ENCODE results near the gene FAM120A. TPM values are rescaled to one million over a fixed set of nuclear protein-coding genes. Genes with fewer than 3 reads are reported as not detected.
A peak's percentile ranks its signal among the peaks of the same experiment; 100 is the strongest.

The FAM120A gene
- total RNA-seq, 2 donors from 2014 or later = 86.3 to 90.6 TPM

DNA sequence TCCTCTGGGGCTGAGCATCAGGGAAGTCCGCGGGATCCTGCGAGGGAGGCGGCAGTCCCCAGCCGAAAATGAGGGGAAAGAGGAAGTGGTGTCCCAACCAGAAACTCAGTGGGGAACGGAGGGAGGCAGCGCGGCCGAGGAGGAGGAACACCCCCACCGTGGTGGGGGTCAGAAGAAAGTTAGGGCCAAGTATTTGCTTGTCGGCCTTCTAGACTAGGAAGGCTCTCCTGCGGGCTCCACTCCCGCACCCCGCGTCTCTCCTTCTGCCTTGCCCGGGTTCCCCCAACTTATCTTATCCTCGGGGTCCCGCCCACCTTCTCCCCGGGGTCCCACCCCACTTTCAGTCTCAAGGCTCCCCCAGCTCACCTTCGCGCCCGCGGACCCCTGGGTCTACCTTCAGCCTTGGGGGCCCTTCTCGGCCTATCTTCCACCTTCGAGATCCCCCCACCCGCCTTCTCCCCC, 124.3 kb downstream of the FAM120A start:
- intact Hi-C loops (cut with DNase I) = no loop called here
- WGBS = 2% methylated on average over 26 of the region's 26 CpGs
- peak overlapping the region; percentile 87 for H3K4me3 ChIP-seq
- TF ChIP-seq POLR2AphosphoS5 (IDR thresholded peaks at IDR 0.05) (peak; percentile 20), POLR2A (IDR thresholded peaks at IDR 0.05) (peak; percentile 39)
- TF ChIP-seq, protein P1, sequence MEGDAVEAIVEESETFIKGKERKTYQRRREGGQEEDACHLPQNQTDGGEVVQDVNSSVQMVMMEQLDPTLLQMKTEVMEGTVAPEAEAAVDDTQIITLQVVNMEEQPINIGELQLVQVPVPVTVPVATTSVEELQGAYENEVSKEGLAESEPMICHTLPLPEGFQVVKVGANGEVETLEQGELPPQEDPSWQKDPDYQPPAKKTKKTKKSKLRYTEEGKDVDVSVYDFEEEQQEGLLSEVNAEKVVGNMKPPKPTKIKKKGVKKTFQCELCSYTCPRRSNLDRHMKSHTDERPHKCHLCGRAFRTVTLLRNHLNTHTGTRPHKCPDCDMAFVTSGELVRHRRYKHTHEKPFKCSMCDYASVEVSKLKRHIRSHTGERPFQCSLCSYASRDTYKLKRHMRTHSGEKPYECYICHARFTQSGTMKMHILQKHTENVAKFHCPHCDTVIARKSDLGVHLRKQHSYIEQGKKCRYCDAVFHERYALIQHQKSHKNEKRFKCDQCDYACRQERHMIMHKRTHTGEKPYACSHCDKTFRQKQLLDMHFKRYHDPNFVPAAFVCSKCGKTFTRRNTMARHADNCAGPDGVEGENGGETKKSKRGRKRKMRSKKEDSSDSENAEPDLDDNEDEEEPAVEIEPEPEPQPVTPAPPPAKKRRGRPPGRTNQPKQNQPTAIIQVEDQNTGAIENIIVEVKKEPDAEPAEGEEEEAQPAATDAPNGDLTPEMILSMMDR (IDR thresholded peaks at IDR 0.05) = no peak
- no peaks in the 10 kb centered on the region for H3K27me3 ChIP-seq (replicated peaks; ENCODE audit: insufficient read depth)
- peak overlapping the region; percentile 94 to 95 for H3K27ac ChIP-seq
- DNase-seq (ENCODE audit: low spot score) = peak; percentile 46
- no peaks in the 10 kb centered on the region for H3K9me3 ChIP-seq
- H3K36me3 ChIP-seq = no peaks in the 10 kb centered on the region
- peaks cover 32% of the 10 kb centered on the region for H3K4me1 ChIP-seq (replicated peaks)

DNA sequence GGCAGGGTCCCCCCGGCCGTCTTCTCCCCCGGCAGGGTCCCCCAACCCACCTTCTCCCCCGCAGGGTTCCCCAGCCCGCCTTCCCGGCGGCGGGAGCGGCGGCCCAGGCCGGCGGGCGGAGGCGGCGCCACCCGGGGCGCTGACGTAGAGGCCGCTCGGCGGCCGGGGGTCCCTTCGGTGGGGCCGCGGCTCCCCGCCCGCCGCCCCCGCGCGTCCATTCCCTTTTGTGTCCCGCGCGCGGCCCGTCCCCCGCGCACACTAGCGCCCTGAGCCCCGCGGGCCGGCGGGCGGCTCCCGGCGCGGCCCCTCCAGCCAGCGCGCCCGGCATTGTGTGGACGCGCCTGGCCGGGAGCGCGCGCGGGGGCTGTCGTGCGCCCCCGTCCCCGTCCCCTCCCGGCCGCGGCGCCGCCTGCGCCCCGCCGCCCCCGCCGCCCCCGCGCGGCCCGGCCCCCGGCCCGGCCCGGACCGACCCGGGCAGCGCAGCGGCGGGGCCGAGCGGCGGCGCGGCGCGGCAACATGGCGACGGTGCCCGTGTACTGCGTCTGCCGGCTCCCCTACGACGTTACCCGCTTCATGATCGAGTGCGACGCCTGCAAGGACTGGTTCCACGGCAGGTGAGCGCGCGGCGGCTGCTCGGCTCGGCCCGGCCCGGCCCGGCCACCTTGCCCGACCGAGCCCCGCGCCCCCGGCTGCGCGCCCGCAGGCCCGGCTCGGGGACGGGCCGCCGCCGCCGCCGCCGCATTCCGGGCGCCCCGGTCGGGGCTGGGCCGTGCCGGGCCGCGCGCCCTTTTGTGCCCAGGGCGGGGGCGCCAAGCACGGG, 125.0 kb downstream of the FAM120A start, which contains the start of gene PHF2:
Gene PHF2 (plus strand): TSS at position 327 of the 820 bp plus-strand sequence. CDS start 190 bp downstream, at position 517.
- peaks cover 36% of the 10 kb centered on the region for H3K4me1 ChIP-seq (replicated peaks)

DNA sequence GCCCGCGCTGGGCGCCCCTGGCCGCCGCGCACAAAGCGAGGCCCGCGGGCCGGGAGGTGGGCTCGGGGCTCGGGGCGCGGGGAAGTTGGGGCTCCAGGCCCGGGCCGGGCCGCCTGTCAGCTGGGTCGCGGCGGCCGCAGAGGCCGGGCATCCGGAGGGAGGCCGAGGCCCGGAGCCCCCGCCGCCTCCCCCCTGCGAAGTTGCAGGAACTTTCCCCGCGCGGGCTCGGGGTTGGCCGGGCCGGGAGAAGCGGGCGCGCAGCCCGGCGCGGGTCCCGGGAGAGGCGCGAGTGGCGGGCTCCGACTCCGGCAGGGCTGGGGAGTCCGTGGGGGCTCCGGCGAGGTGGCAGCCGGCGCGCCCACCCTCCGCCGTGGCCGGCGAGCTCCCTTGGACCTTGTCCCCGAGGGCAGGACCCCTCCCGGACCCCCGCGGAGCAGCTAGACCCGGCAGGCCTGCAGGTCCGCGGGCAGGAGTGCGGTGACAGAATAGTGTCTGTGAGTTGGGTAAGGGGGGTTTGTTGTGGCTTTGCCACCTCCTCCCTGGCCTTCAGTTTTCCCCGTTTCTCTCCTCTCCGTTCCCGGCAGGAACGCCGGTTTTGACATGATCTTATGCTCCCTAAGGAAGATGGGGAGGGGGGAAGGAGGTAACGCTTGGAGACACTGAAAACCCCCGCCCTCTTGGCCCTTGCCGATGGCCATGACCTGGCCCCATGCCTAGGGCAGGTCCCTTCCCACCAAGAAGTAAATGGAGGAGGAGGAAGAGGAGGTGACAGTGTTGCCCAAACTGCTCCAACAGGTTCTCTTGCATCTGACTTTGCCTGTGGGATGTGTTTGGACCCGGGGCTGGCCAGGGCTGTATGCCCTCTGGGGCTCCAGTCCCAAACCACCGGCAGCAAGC, 125.8 kb downstream of the FAM120A start:
- Histone ChIP-seq H3K36me3 (no peaks in the 10 kb centered on the region), H3K4me1 (replicated peaks) (peaks cover 37% of the 10 kb centered on the region), H3K27me3 (replicated peaks; ENCODE audit: insufficient read depth) (no peaks in the 10 kb centered on the region), H3K9me3 (no peaks in the 10 kb centered on the region), H3K4me3 (peak overlapping the region; percentile 87), H3K27ac (peak overlapping the region; percentile 90 to 95)
- peak; percentile 62 for DNase-seq (ENCODE audit: low spot score)
- WGBS = 2% methylated on average over 27 of the region's 74 CpGs
- peak; percentile 26 for TF ChIP-seq POLR2A (IDR thresholded peaks at IDR 0.05)
- TF ChIP-seq, protein P1 (IDR thresholded peaks at IDR 0.05) = no peak
- TF ChIP-seq POLR2AphosphoS5 (IDR thresholded peaks at IDR 0.05) = peak; percentile 67
- intact Hi-C loops (cut with DNase I) = no loop called here

More for the DNA sequence above, 125.0 kb downstream of the FAM120A start, which contains the start of gene PHF2:
- WGBS = under 1% methylated on average over 87 of the region's 140 CpGs
- TF ChIP-seq, protein P1 (IDR thresholded peaks at IDR 0.05) = no peak
- TF ChIP-seq POLR2A (IDR thresholded peaks at IDR 0.05) = no peak
- TF ChIP-seq POLR2AphosphoS5 (IDR thresholded peaks at IDR 0.05) = no peak
- Histone ChIP-seq H3K9me3 (no peaks in the 10 kb centered on the region), H3K36me3 (no peaks in the 10 kb centered on the region), H3K27ac (peak within 1 kb of the TSS; percentile 94 to 95), H3K27me3 (replicated peaks; ENCODE audit: insufficient read depth) (no peaks in the 10 kb centered on the region), H3K4me3 (peak within 1 kb of the TSS; percentile 87)
- intact Hi-C loops (cut with DNase I) = no loop called here
- no peak for DNase-seq (ENCODE audit: low spot score)

DNA sequence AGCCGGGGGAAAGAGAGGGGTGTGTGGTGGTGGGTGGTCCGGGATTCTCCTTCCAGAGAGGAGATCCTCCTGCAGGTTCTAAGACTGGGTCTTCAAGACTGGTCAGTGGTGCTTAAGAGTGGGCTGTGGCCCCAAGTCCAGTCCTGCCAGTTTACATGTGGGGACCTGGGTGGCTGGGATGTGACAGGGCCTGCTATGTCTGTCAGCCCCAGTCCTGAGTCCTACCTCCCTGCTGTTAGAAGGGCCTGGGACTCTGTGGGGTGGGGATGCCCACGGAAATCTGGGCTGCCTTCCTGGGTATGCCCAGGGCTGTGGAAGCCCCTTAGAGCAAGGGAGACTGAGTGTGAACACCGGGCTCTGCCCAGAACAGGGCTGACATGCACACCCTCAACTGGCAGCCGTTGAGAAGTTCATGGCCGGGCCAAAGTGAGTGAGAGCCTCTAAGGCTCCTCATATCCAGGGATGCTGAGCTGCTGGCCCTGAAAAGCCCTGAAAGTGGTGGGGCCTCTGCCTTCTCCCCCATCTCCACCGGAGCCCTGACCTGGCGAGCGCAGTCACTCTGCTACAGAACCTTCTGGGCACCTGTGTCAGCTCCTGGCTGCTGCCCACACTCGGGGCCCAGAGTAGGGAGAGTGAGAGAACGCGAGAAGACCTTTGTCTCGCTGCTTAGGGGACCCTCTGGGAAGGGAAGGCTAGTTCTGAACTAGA, 126.6 kb downstream of the FAM120A start:
- H3K36me3 ChIP-seq = no peaks in the 10 kb centered on the region
- 41% methylated on average over 13 of the region's 13 CpGs for WGBS
- no peaks in the 10 kb centered on the region for H3K27me3 ChIP-seq (replicated peaks; ENCODE audit: insufficient read depth)
- intact Hi-C loops (cut with DNase I) = no loop called here
- peak overlapping the region; percentile 90 to 95 for H3K27ac ChIP-seq
- no peak for TF ChIP-seq POLR2A (IDR thresholded peaks at IDR 0.05)
- TF ChIP-seq POLR2AphosphoS5 (IDR thresholded peaks at IDR 0.05) = no peak
- TF ChIP-seq, protein P1 (IDR thresholded peaks at IDR 0.05) = no peak
- peak overlapping the region; percentile 87 for H3K4me3 ChIP-seq
- H3K4me1 ChIP-seq (replicated peaks) = peaks cover 37% of the 10 kb centered on the region
- DNase-seq (ENCODE audit: low spot score) = no peak
- no peaks in the 10 kb centered on the region for H3K9me3 ChIP-seq

All from prostate gland (tissue), 2 donors.